Activated naive CD4-positive, alpha-beta T cell treated with anti-CD3 and anti-CD28 coated beads, Interleukin-2, amount 50 U/mL, for 16 hours (primary cell): Measurements from ENCODE around the gene ADGRG3.

Experiments used
- DNase-seq: peaks from one replicate; pipeline ENCODE4 v3.0.0-alpha.2; 2020

The ADGRG3 gene

DNA sequence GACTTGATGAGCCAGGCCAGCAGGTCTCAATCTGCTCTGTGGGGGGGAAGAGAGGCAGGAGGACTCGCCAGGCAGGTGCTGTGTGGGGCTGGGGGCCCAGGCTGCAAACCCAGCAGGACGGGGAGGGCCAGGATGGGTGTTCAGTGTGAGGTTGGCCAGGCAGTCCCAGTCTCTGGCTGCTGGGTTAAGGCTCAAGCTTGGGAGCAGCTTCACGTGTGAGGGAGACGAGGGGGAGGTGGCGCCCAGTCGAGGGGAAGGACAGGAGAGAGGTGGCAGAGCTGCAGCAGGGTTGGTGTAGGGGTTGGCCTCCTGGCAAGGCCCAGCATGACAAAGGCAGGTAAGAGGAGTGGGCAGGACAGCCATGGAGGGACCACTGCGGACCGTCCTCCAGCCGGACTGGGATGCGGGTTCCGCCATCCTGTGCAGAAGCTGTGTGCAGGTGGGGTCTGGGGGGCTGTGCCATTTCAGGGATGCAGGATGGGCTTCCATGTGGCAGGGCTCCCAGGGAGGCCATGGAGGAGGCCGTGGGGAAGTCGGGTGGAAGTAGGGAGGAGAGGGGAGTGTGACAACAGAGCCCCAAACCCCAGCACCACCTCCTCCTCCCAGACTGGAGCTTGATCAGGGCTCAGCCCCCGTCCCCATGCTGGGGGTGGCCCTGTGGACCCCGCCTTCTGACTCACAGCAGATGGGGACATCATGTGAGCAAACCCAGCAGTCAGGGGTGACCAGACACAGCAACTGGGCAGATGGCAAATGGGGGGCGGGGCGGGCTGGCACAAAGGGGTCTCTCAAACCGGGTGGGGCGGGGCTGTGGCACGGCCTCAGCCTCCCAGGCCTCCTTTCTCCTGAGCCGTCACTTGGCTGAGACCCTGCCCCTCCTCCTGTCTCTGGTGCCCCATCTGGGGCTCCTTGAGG, 36.9 kb upstream of the ADGRG3 start:
- DNase-seq = no peak

- no peak for DNase-seq
Observed at GRCh38 chr16:57632568-57632967, 35.5 kb upstream of the ADGRG3 start.

- DNase-seq = no peak
Observed at GRCh38 chr16:57633383-57634064, 34.6 kb upstream of the ADGRG3 start.

- no peak for DNase-seq
Observed at GRCh38 chr16:57634171-57634570, 33.9 kb upstream of the ADGRG3 start.

DNA sequence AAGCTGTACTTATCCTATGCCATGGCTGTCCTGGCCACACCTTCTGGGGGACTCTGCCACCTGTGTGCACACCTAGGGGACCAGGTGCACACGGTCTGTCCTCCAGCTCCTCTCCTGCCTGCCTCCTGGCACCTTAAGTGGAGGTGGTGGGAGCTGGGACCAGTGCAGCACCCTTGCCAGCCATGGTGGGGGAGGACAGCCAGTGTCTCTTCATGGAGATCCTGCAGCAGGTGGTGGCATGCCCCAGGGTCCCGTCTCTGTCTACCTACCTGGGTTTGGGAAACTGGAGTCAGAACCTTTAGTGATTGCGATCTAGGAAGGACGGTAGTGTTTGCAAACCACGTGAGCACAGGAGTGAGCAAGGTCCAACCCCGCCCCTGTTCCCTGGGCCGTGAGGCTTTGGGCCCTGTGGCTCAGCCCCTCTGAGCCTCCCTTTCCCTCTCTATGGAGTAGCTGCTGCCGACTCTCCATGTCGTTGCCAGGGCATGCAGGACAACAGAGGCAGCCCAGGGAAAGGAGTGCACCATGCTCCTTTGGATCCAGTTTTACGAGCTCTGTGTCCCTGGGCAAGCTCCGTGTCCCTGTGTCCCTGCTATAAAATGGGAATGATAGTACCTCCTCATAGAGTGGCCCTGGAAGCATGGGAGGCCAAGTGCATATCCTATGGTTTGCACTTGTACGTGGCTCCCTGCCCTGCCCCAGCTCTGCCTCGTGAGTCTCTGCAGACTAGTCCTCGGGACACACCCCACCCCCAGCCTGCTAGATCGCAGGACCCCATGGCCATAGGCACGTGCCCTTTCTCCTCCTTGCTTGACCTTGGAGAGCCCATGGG, 32.6 kb upstream of the ADGRG3 start:
- no peak for DNase-seq

DNA sequence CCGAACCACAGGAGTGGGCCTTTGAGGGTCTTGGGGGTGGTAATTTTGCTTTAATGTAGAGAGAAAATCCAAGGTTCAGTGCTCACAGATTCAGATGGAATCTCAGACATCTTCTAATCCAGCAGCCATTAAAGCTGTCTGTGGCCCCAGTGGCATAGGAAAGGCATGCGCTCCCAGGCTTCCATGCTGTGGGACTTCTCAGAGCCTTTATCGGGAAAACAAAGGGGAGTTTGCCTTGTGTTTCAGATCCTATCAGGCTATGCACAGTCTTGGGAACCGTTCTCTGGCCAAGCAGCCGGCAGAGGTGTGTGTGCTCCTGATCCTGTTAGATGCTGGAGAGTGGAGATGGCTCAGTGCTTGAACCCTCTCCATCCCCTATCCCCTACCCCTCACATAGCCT, 31.9 kb upstream of the ADGRG3 start:
- no peak for DNase-seq

DNA sequence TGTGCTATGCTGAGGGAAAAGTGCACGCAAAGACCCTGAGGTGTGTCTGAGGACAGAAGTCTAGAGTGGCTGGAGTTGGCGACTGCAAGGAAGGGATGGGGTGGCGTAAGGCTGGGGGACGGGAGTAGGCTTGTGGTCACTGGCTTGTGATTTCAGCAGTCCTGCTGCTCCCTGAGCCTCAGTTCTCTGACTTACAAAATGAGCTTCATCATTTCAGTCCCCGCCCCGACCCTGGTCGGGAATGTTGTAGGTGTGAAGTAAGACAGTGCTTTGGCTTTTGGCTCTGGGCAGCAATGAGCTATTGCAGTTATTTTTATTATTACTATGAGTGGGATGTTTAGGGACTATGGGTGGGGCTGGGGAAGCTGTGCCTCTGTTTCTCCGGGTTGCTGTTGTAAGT, 31.1 kb upstream of the ADGRG3 start:
- no peak for DNase-seq

DNA sequence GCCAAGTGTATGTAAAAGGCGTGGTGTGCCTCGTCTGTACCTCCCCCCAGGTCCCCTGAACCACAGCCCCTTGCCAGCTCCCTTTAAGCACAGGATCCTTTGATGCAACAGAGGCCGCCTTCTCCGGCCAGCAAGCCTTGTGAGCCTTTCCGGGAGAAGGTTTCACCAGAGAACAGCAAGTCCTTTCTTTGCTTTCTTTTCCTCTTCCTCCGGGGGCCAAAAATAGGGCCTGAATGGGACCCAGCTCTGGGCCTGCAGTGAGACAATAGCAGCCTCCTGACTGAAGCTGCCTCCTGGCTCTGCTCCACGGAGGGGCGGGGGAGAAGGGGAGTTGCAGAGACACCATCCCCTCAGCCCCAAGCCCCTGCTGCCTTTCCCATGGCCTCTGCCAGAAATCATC, 30.7 kb upstream of the ADGRG3 start:
- no peak for DNase-seq

GRCh38 chr16:57637965-57638364, 30.1 kb upstream of the ADGRG3 start:
- DNase-seq = no peak

- DNase-seq = no peak
Observed at GRCh38 chr16:57638381-57638780, 29.7 kb upstream of the ADGRG3 start.

- DNase-seq = peak; percentile 29
Observed at GRCh38 chr16:57639172-57639887, 28.8 kb upstream of the ADGRG3 start.

DNA sequence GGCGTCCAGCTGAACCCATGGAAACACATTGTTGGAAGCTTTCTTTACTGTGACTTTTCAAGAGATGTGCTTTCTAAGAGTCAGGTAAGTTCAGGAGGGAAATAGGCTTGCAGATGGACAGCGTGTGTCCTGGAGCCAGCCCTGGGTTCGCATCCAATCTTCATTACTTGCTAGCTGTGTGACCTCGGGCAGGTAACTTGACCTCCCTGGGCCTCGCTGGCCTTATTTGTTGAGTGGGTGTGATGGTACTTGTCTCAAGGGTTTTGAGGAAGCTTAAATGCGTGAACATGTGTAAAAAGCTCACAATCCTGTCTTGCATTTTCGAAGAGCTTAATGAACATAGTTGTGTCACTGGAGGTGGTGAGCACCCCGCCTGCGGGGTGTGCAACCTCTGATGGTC, 27.9 kb upstream of the ADGRG3 start:
- no peak for DNase-seq

- no peak for DNase-seq
Observed at GRCh38 chr16:57640612-57641011, 27.5 kb upstream of the ADGRG3 start.

DNA sequence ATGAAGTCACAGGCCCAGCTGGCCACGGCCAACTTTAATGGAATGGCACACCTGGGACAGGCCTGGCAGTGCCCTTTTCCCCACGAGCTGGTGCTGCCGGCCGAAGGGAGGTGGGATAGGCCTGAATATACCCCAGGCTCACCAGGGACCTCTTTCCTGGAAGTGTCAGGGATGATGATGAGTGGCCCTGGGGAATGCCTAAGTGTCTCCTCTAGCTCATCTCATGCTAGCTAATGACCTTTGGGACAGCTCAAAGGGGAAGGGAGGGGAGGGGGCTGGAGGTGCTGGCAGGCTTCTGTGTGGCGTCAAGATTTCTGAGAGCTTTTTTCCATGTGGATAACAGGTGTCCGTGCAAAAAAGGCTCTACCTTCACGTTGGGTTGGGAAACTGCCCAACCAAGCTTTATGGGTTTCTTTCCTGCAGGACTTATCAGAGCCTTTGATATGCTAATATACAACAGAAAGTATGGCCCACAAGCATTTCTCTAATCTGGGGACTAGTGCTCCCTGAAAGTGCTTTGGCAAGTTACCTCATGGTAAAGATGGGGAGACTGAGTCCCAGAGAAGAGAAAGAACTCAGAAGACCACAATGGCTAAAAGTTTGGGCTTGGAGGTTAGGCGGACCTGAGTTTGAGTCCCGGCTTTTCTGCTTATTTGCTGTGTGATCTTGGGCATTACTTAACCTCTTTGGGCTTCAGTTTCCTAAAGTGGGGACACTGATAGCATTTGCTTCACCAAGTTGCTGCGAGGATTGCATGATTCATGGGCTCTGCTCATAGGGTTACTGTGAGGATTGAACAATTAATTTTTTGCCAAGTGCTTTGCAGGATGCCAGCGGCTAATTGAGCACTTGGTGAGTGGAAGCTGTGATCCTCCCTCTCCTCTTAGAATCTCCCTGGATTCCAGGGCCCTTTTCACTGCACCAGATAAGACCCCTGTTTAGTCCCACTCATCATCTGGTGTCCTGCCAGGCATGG, 25.7 kb upstream of the ADGRG3 start:
- no peak for DNase-seq

GRCh38 chr16:57643147-57643874, 24.8 kb upstream of the ADGRG3 start:
- no peak for DNase-seq

- DNase-seq = no peak
Observed at GRCh38 chr16:57643910-57644309, 24.2 kb upstream of the ADGRG3 start.

- no peak for DNase-seq
Observed at GRCh38 chr16:57644383-57645014, 23.6 kb upstream of the ADGRG3 start.

GRCh38 chr16:57645169-57645568, 22.9 kb upstream of the ADGRG3 start:
- no peak for DNase-seq

DNA sequence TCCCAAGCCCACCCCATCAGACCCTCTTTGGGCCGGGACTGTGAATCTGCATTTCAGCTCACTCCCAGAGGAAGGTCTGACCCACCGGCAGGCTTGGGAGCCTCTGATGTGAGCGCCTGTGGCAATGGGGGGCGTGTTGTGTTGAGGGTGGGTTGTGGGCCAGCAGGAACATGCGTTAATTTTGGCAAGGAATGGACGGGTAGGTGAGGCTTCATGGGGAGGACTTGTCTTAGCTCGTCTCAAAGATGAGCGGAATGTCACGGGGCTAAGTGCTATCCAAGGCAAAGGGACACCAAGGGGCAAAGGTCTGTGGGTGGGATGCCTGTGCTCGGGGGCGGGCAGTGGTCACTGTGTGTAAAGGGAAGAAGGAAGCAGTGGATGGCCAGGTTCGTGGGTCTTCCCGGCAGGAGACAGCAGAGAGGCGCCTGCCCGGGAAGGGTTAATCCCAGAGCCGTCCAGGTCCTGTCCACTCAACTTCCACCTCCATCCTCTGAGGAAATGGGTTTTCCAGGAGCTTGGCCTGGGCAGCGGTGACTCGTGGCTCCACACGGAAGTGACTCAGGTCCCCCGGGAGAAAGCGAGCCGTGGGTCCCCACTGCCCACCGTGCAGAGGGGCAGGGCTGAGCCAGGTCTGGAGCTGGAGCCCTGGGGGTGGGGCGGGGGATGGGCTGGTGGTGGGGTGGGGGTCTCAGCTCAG, 22.3 kb upstream of the ADGRG3 start:
- no peak for DNase-seq
